Endothelial cell of umbilical vein (primary cell): ENCODE data around the gene SSPN. TPM values are rescaled to one million over a fixed set of nuclear protein-coding genes. Genes with fewer than 3 reads are reported as not detected.

ENCODE experiments used
- Bru-seq: library from RNA; stranded (reverse); fragments of 400-500 nt; gene quantifications from one replicate; lab custom pipeline; 2021; lab: Mats Ljungman, UMichigan
- BruChase-seq, 2 experiments: library from RNA; stranded (reverse); fragments of 400-500 nt; gene quantifications; one replicate each; lab custom pipeline; 2021; lab: Mats Ljungman, UMichigan
- BruUV-seq: library from RNA; stranded (reverse); fragments of 400-500 nt; replicated peaks from 2 replicates; lab custom pipeline; 2021; lab: Mats Ljungman, UMichigan
- CTCF ChIA-PET: fragments of 300-600, 350-600 bp; sonication (Branson Sonifier 250); formaldehyde crosslinking; loops from one replicate; lab custom pipeline; 2021; ENCODE audit warnings: antibody characterized with exemption, inconsistent platforms; lab: Charles Lee
- POLR2A ChIA-PET: fragments of 300-600, 350-600 bp; sonication (Branson Sonifier 250); formaldehyde crosslinking; loops from one replicate; lab custom pipeline; 2021; ENCODE audit warnings: antibody characterized with exemption, inconsistent platforms; lab: Charles Lee
- DNase-seq: peaks from one replicate; pipeline ENCODE4 v3.0.0-alpha.2; 2011; ENCODE audit warnings: low read depth, low spot score
- FAIRE-seq: peaks from 2 replicates; lab custom pipeline; 2011; peaks lifted over from hg19 to GRCh38; lab: Jason Lieb, UNC
- H2AFZ ChIP-seq: 2 replicates; pipeline ENCODE4 v1.6.0; 2012; ENCODE audit warnings: low read depth, low read length, control low read depth, inconsistent platforms
- H3K27ac ChIP-seq: 2 replicates; pipeline ENCODE4 v1.5.1; 2011; ENCODE audit warnings: low read depth, mild to moderate bottlenecking, control low read depth, low read length, moderate library complexity; ENCODE audit not compliant: insufficient read depth
- H3K27me3 ChIP-seq, 2 experiments: 2 replicates each; pipeline versions ENCODE4 v1.6.0 to v1.6.1; 2011; ENCODE audit warnings: low read length in 2 of 2, mixed read lengths in 1 of 2; ENCODE audit not compliant: control insufficient read depth in 2 of 2, insufficient read depth in 2 of 2
- H3K36me3 ChIP-seq, 2 experiments: 2 replicates in 1 of 2; 3 replicates in 1 of 2; pipeline ENCODE4 v1.5.1; 2011; ENCODE audit warnings: low read length in 2 of 2, mild to moderate bottlenecking in 1 of 2, moderate library complexity in 1 of 2; ENCODE audit not compliant: control insufficient read depth in 2 of 2, insufficient read depth in 2 of 2; ENCODE audit errors: extremely low read depth in 1 of 2
- H3K4me1 ChIP-seq: 3 replicates; pipeline ENCODE4 v1.5.1; 2011; ENCODE audit warnings: mild to moderate bottlenecking, low read length; ENCODE audit not compliant: control insufficient read depth, insufficient read depth; ENCODE audit errors: extremely low read depth
- H3K4me2 ChIP-seq: 2 replicates; pipeline ENCODE4 v1.6.1; 2011; ENCODE audit warnings: low read length, control low read depth, mixed read lengths; ENCODE audit not compliant: insufficient read depth
- H3K4me3 ChIP-seq, 3 experiments: fragments of 200-600 bp in 1 of 3; sonication (generic), shearing (Covaris generic) in 1 of 3; replicated peaks in 1 of 3; 2 replicates each; pipeline ENCODE4 v1.5.1; 2011 to 2016; ENCODE audit warnings: control low read depth in 3 of 3, low read length in 3 of 3, mild to moderate bottlenecking in 2 of 3, inconsistent platforms in 1 of 3, low read depth in 1 of 3, moderate library complexity in 1 of 3; ENCODE audit not compliant: insufficient read depth in 1 of 3
- H3K79me2 ChIP-seq: 2 replicates; pipeline ENCODE4 v1.6.0; 2012; ENCODE audit warnings: low read length, inconsistent platforms; ENCODE audit not compliant: control insufficient read depth, insufficient read depth
- H3K9ac ChIP-seq: replicated peaks from 2 replicates; pipeline ENCODE3; 2011; ENCODE audit warnings: low read length, control low read depth; ENCODE audit not compliant: insufficient read depth; ENCODE audit errors: extremely low read depth
- H3K9me1 ChIP-seq: replicated peaks from 3 replicates; pipeline ENCODE4 v1.6.0; 2011; ENCODE audit warnings: mild to moderate bottlenecking, low read length; ENCODE audit not compliant: control insufficient read depth, insufficient read depth; ENCODE audit errors: extremely low read depth
- H3K9me3 ChIP-seq: replicated peaks from 2 replicates; pipeline ENCODE4 v1.5.1; 2012; ENCODE audit warnings: low read length, inconsistent platforms; ENCODE audit not compliant: control insufficient read depth, insufficient read depth
- H4K20me1 ChIP-seq: replicated peaks from 2 replicates; pipeline ENCODE3; 2011; ENCODE audit warnings: mild to moderate bottlenecking, low read length; ENCODE audit not compliant: control insufficient read depth, insufficient read depth; ENCODE audit errors: extremely low read depth
- CTCF ChIP-seq, 2 donors: IDR thresholded peaks; 1 replicate in 1 of 2; 2 replicates in 1 of 2; pipeline ENCODE4 v1.5.1; 2011; ENCODE audit warnings: low read length in 2 of 2, mild to moderate bottlenecking in 2 of 2, moderate library complexity in 2 of 2, control low read depth in 1 of 2, inconsistent platforms in 1 of 2, low read depth in 1 of 2; ENCODE audit not compliant: insufficient read depth in 1 of 2; ENCODE audit errors: extremely low read depth in 1 of 2
- EZH2 ChIP-seq: IDR thresholded peaks from 2 replicates; pipeline ENCODE4 v1.6.1; 2012; ENCODE audit warnings: borderline replicate concordance, low read depth, mild to moderate bottlenecking, moderate library complexity, low read length, inconsistent platforms; ENCODE audit not compliant: severe bottlenecking
- FOS ChIP-seq: IDR thresholded peaks from 2 replicates; pipeline ENCODE4 v1.6.1; 2011; ENCODE audit warnings: mild to moderate bottlenecking, low read length, moderate library complexity, borderline replicate concordance; ENCODE audit not compliant: insufficient read depth
- GATA2 ChIP-seq: IDR thresholded peaks from 2 replicates; pipeline ENCODE4 v1.7.0; 2011; ENCODE audit warnings: low read depth, mild to moderate bottlenecking, moderate library complexity, mixed read lengths, low read length; ENCODE audit not compliant: insufficient read length, insufficient read depth
- JUN ChIP-seq: IDR thresholded peaks from 2 replicates; pipeline ENCODE4 v1.6.1; 2011; ENCODE audit warnings: borderline replicate concordance, low read depth; ENCODE audit not compliant: insufficient read length, insufficient read depth
- MYC ChIP-seq: IDR thresholded peaks from one replicate; pipeline ENCODE4 v1.6.1; 2011; ENCODE audit warnings: mild to moderate bottlenecking, low read depth, low read length
- POLR2A ChIP-seq: IDR thresholded peaks from 2 replicates; pipeline ENCODE4 v1.6.1; 2012; ENCODE audit warnings: low read depth, mild to moderate bottlenecking, control low read depth, low read length
- POLR2AphosphoS5 ChIP-seq: IDR thresholded peaks from 2 replicates; pipeline ENCODE4 v1.6.1; 2012; ENCODE audit warnings: low read depth, mild to moderate bottlenecking, control low read depth, low read length, moderate library complexity; ENCODE audit not compliant: insufficient read depth
- dilution Hi-C: fragments of 300-500 bp; cut with MboI; formaldehyde crosslinking; loops from one replicate; pipeline ENCODE4 v1.15.0; 2019; ENCODE audit warnings: low sequenced_read_pairs; ENCODE audit not compliant: extremely low pct_ligation_motif_present
- intact Hi-C: fragments of 100-400 bp; cut with micrococcal nuclease; formaldehyde crosslinking; loops from one replicate; pipeline ENCODE4 v1.10.0; 2022
- long read RNA-seq: library from polyadenylated mRNA; stranded (forward); transcript quantifications from one replicate; pipeline ENCODE4 v2.0.0, GENCODE V29; 2021
- polyA minus RNA-seq, 3 experiments: library from RNA; depleted of rRNA, polyadenylated mRNA; stranded (reverse); fragments of >200 nt; gene quantifications; 1 replicate in 1 of 3; 2 replicates in 2 of 3; pipeline ENCODE4 v1.2.3, GENCODE V29; 2011
- polyA plus RNA-seq, 4 experiments: library from polyadenylated mRNA; depleted of rRNA in 3 of 4; stranded (reverse) in 3 of 4; unstranded in 1 of 4; fragments of >200 nt; gene quantifications; 2 replicates each; pipeline versions ENCODE4 v1.2.1 to v1.2.3, GENCODE V29; 2011 to 2012; ENCODE audit warnings: missing spikeins in 1 of 4
- total RNA-seq: library from RNA; stranded (reverse); gene quantifications from 2 replicates; pipeline ENCODE4 v1.2.3, GENCODE V29; 2021
- TF ChIP-seq, protein P1 (sequence below): IDR thresholded peaks from 2 replicates; pipeline ENCODE4 v1.6.1; 2011; ENCODE audit not compliant: insufficient read depth, insufficient read length

SSPN gene
- total RNA-seq, result 0.65 and 2.1 TPM in 2 replicates
- 0.75 and 1.3 TPM in 2 replicates for polyA plus RNA-seq
- 0.34 and 0.66 TPM in 2 replicates for polyA plus RNA-seq (2011; cell fraction: cytosol; rRNA removed)
- 0.13 and 0.38 TPM in 2 replicates for polyA plus RNA-seq (2011; cell fraction: nucleus; rRNA removed)
- 0.82 and 1.4 TPM in 2 replicates for polyA plus RNA-seq (2012)
- 2.7 and 9.9 TPM in 2 replicates for polyA minus RNA-seq
- polyA minus RNA-seq (2011; cell fraction: cytosol; rRNA and poly(A)+ RNA removed), result not detected
- polyA minus RNA-seq (2011; cell fraction: nucleus; rRNA and poly(A)+ RNA removed), result 0.24 and 0.48 TPM in 2 replicates
- Bru-seq, nascent RNA, result percentile 18 among the genes with signal in this experiment
- percentile 25 among the genes with signal in this experiment for BruChase-seq, experiment 1, labeled RNA remaining after a 6-hour chase
- percentile 34 among the genes with signal in this experiment for BruChase-seq, experiment 2, labeled RNA remaining after a 2-hour chase
- long read RNA-seq, result 0 reads

DNA sequence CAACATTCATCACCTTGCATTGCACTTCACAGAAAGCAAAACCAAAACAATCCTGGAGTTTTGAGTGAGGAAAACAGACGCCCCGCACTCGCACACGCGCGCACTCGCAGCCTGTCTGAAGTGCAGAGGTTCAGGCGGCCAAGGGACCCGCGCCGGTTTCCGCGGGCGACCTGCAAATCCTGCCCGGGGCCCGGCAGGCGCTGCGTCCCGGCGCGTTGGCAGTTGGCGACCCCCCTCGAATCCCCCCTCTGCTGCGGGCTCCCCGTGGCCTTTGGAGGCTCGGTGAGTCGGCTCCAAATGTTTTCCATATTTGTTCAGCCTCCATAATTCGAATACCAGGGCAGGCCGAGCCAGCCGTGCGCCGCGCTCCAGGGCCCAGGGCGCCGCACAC is at the start of gene SSPN:
Gene SSPN, plus strand, starts transcription at position 324 of the 391 bp plus-strand sequence. CDS start 100 bp downstream, outside the sequence.
- no peaks in the 10 kb centered on the region for H3K27me3 ChIP-seq
- no peak within 1 kb of the TSS for H3K27ac ChIP-seq
- no peaks in the 10 kb centered on the region for H3K79me2 ChIP-seq
- peaks cover 4% of the 10 kb centered on the region for H3K4me1 ChIP-seq
- ChIA-PET POLR2A (no interaction called here), CTCF (interaction anchor here (1.2 to 2.5 kb wide), 3 partner anchors 17 to 76 kb away, joined by 3 to 12 read pairs (median 8); no protein-coding TSS in a partner anchor)
- no peaks in the 10 kb centered on the region for H3K9me1 ChIP-seq
- peak within 1 kb of the TSS; percentile 7 for H3K9ac ChIP-seq
- FAIRE-seq, result peak; percentile 8
- peak; percentile 46 for DNase-seq
- peak within 1 kb of the TSS; percentile 82 for H2AFZ ChIP-seq
- H3K4me3 ChIP-seq, result peak within 1 kb of the TSS; percentile 0 to 59 (median 48)
- intact Hi-C loops (loop anchor here (5.0 kb wide), 1 partner anchor 73 kb away; no protein-coding TSS in a partner anchor), dilution Hi-C loops (no loop called here)
- H3K9me3 ChIP-seq, result no peaks in the 10 kb centered on the region
- no peaks in the 10 kb centered on the region for H3K36me3 ChIP-seq
- H3K4me2 ChIP-seq, result peak within 1 kb of the TSS; percentile 56
- BruUV-seq, result no TSS peak
- no peak for TF ChIP-seq GATA2
- TF ChIP-seq POLR2A, result no peak
- TF ChIP-seq, protein P1, sequence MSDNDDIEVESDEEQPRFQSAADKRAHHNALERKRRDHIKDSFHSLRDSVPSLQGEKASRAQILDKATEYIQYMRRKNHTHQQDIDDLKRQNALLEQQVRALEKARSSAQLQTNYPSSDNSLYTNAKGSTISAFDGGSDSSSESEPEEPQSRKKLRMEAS, result no peak
- no peak for TF ChIP-seq MYC
- TF ChIP-seq POLR2AphosphoS5, result no peak
- no peak for TF ChIP-seq EZH2
- no peak for TF ChIP-seq CTCF (IDR thresholded peaks at IDR 0.05; ENCODE audit: extremely low read depth in 1 of 2, insufficient read depth in 1 of 2, low read depth in 1 of 2, low read length in 2 of 2)
- TF ChIP-seq JUN, result no peak
- no peak for TF ChIP-seq FOS
- H4K20me1 ChIP-seq, result no peaks in the 10 kb centered on the region
